HL-60/S4 (cell line): ENCODE data around the gene SLC29A3.

Experiments used
- in situ Hi-C: fragments of 300-500 bp; cut with MboI; formaldehyde crosslinking; loops from 2 replicates; pipeline ENCODE4 v1.14.3; 2022; ENCODE audit warnings: low sequenced_read_pairs

Gene SLC29A3

DNA sequence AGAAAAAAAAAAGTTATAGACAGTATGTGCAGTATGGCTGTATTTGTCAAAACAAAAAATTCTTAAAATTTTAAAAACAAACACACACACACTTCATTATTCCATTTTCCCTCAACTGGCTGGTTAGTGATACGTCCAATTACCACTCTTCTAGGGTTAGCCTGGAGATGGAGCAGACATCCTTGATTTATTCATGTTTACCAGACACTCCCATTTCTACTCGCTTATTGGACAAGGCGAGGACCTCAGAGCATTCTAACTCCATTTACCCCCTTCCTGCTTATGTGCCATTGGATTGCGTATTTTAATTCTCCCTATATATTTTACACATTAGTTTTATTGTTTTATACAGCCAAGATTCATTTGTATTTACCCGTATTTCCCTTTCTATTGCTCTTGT lies 69.1 kb downstream of the SLC29A3 start:
- in situ Hi-C loops: no loop called here

DNA sequence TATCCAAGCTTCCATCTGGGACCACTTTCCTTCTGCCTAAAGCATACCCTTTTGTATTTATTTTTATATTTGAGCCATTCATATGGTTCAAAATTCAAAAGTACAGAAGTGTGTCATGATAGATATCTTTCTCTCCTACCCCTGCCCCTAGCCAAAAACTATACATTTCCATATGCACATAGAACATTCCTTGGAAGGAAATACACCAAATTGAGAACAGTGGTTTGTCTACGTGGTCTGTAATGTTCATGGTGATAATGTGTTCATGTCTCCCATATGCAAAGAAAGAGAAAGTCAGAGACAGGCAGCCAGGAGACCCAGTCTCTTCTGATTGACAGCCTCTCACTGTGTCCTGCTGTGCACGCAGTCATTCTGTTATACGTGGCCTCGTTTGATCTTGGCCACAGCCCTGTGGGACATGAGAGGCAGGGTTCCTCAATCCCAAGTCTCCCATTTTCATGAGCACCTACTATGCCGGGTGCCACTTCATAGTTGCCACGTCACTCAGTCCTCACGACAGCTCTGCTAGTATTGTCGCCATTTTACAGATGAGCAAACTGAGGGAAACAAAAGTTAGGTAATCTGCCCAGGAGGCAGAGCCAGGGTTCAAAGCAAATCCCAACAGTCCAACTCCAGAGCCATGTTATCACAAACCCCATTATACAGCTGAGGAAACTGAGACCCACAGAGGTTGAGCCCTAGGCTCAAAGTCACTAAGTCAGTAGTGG lies 69.7 kb downstream of the SLC29A3 start:
- in situ Hi-C loops: no loop called here

DNA sequence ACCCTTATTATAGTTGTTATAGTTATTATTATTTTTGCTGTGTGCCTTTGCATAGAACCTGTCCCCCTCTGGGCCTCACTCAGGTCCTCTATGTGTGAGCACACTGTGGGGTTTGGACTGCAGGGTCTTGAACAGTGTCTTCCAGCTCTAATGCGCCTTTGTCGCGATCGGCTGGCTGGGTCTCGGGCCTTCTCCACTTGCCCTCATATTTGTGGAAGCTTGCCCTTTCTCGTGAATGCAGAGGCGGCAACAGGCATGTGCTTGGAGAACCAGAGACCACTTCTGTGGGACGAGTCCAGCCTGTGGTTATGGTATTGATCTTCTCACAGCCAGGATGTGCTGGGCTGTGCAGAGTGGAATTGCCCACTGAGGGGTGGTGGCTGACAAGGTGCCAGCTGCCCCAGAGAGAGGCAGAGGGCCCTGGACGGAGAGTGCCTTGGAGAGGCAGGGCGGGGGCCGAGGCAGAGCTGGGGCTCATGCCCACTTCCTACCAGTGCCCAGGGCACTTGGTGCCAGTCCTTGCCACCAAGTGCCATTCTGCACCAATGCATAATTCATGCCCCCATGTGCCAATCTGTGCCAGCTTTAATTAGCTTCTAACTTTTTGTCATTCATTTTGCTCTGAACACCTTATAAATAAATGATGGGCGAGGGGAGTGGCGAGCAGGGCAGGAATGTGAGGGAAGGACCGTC lies 70.9 kb downstream of the SLC29A3 start:
- in situ Hi-C loops: no loop called here

DNA sequence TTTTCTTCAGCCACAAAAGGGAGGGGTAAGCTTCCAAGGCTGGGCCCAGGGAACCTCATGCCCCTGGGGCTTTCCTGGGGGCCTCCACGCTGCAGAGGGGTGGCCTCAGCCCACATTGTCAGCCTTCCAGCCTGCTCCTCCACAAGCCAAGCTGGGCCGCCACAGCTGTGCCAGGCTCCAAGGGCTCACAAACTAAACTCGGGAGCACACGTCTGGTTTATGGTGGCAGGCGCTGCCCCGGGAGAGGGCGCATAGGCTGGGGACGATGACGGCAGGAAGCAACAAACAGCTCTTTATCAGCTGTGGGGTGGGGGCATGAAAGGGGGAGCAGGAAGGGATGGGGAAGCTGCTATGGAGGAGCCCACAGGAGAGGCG lies 71.4 kb downstream of the SLC29A3 start:
- in situ Hi-C loops: no loop called here

DNA sequence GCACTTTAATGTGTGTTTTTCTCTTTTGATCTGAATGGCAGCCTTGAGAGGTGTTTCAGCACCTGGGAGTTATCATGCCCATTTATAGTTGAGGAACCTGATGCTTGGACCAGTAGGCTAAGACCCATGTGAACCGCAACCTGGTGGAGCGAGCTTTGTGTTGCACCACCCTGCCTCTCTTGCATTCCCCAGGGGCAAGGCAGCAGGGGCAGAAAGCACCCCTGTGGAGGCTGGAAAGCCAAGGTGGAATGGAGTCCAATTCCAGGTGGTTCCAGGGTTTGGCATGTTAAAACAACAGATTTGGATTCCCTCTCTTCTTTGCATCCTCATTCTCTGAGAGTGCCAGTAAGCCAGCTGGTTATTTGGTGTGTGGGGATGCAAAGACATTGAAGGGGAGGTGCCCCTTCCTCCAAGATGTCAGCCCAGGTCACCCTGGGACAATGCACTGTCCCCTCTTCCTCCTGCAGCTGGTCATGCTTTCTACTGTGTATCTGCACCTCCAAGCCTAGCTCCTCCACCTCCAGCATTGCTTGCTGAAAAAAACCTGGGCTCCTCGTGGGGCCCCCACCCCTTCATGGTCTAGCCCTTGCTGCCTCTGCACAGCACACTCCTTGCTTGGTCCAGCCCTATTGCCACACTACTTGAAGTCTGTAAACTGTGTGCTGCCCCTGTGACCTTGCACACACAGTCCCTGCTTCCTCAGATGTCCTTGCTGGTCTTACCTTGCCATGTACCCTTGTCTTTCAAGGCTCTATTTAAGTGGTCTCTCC lies 72.0 kb downstream of the SLC29A3 start:
- in situ Hi-C loops: no loop called here

DNA sequence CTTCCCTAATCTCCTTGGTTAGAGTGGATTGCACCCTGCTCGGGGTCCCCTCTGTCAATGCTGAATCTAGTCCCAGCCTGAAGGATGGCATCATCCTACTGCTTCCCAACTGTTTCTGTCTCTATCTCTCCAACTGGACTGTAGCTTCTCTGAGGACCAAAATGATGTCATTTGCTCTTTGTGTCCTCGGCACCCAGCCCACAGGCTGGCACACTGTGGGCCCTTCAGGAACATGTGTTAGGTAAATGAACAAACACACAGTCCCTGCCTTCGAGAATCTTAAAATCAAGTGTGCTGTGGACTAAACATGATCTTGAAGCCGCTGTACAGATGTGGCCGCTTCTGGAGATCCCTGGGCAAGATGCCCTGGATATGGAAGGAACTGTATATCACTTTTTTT lies 72.6 kb downstream of the SLC29A3 start:
- in situ Hi-C loops: no loop called here

DNA sequence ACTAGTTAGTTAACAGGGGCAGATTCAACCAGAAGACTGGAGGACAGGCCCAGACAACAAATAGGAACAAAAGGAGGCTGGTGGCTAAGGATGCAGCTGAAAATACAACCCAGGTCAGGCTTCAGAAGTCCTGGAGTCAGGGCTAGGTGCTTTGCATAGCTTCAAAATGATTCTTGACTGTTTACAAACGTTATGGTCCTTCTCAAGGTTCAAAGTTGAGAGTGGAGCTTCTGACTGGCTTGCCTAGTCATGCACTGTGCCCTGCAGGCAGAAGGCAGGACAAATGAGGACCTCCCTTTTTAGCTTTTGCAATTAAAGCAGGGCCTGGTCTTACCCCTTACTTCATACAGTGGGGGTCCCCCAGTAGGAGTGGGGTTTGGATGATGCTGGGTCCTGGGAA lies 73.2 kb downstream of the SLC29A3 start:
- in situ Hi-C loops: no loop called here

DNA sequence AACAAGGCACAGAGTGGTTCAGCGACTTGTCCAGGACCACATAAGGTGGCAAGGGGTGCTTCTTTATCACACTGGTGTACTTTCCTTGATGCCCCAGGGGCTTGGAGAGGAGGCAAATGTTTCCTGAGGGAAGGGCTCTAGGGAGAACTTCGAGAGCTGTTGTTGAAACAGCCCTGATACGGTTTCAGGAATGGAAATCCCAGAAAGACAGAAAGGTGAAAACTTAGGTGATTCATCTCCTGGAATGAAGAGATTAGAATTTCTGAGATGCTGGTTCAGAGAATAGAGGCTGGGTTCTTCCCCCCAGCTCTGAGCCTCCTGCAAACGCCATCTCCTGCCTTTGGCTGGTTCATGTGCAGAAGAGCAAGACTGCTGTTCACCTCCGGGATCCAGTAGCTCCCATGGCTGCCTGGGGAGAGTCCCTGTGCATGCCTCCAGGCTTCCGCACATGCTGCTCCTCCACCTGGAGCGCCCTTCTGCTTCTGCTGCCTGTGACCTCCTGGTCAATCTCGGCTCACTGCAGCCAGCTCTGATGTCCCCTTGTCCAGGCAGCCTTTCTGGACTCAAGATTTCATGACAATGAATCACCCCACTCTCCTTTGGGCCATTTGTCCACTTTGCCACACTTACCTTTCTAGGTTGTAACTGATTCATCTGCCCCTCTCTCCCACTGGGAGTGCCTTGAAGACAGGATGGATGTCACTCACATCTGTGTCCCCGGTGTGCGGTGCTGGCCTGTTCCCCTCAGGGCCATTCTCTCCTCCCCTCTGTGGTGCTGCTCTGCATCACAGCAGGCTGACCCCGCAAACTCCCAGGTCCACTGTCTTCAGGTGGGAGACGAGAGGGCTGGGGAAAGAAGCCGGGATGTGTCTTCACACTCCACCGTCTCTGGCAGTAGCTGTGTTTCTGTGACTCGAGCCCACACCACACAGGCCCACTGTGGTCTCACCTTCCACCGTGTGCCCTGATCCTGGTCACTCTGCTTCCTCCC lies 74.0 kb downstream of the SLC29A3 start:
- in situ Hi-C loops: no loop called here

DNA sequence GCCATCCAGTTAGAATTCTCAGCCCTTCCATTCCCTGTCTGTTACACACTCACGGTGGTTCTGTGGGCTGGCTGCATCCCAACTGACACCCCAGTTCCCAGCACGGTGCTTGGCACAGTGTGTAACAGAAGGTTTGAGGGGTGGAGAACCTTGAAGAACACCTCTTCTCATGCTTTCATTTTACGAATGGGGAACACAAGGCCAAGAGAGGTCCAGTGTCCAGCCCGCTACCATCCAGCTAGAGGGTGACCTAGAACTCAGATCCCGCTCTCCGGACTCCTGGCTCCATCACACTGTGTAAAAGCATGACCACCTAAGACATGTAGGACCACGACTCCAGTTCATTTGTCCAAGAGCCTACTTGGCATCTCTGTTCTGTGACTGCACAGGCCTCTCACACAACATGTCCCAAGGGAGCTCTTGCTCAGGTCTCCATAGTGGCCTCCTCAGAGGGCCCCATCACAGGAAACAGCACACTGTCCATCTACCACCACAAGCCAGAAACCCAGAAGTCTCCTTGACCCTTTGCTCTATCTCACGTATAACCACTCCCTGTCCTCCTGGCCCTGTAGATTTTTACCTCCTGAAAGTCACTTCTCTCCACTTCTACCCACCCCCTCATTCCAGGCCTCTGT lies 74.9 kb downstream of the SLC29A3 start:
- in situ Hi-C loops: no loop called here

DNA sequence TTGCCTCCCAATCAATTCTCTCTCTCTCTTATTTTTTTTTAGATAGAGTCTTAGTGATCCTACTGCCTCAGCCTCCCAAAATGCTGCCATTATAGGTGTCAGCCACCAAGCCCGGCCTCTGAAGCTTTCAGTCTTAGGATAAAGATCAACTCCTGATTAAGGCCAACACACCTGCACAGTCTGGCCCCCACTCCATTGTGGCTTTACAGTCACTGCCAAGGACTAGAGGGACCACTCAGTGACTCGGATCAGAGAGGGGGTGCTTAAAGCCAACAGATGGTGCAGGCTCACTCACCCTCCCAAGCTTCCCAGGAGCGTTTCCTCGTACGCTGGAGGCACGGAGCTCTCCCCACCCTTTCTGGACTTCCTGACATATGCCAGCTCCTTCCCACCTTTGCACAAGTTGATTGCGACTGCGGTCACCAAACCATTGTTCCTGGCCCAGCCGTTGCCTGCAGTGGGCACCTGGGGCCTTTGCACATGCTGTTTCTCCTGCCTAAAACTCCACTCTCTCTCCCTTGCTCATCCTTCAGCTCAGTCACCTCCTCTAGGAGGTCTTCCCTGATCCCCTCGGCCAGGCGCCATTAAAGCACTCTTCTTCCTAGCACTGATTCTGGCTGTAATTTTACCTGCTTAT lies 76.0 kb downstream of the SLC29A3 start:
- in situ Hi-C loops: no loop called here

DNA sequence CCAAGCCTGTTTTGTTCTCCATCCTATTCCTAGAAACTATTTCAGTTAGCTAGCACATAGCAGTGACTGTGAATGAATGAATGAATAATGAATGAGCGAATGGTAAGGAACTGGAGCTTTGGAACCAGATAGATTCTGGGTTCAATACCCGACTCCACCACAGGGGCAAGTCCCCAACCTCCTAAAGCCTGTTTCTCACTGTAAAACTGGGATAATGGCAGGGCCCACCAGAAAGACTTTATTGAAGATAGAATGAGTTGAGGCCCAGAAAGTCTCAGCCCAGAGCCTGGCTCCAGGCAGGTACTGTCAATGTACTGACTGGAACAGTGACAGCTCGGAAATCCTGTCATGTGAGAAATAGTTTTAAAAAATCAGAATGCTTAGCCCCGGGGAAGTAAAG lies 76.6 kb downstream of the SLC29A3 start:
- in situ Hi-C loops: no loop called here

DNA sequence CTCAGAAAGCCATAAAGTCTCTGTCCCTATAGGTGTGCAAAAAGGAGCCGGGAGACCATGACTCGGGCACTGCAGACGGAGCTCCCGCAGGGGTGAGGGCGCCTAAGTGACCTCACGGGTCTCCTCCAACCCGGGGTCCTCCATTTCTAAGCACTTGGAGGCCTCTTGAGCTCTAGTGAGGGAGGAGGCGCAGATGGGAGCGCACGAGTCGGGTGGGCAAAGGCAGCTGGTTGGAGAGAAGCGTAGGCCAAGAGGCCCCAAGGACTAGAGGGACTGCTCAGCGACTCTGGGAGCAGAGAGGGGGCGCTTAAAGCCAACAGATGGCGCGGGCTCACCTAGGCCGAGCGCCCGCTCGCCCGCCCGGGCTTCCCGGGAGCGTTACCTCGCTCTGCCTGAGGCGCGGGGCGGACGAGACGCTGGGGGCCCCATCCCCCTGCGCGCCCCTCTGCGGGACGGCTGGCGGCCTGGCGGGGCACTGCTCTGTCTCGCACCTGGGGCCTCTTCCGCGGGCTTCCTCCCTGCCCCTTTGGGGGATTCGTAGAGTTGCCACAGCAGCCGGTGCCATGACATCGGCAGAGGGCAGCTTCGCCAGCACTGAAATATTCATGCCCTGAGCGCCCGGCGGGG lies 77.1 kb downstream of the SLC29A3 start:
- in situ Hi-C loops: no loop called here

DNA sequence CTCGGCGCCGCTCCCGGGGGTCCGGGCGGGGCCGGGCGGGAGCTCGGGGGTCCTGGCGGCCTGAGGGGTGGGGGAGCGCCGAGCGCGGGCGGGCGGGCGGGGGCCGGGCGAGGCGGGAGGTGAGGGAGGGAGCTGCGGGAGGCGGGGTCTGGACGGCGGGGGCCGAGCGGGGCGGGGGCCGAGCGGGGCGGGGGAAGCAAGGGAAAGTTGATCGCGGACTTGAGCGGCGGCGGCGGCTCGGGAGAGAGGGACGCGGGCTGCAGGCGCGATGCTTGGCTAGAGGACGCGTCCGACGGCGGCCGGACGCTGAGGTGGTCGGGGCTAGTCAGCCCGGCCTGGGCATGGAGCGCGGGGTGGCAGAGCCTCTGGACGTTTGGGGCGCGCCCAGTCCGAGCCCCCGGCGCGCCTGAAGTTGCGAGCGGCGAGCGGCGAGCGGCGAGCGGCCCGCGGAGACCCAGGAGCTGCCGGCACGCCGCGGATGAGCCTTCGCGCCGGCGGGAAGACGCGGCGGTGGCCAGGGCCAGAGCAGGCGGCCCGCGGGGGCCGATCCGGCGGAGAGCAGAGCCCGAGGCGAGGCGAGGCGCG lies 77.7 kb downstream of the SLC29A3 start, which contains the start of gene CDH23:
CDH23 (plus strand) TSS at position 210 of the 585 bp plus-strand sequence. CDS start 42,912 bp downstream, outside the sequence.
- in situ Hi-C loops: no loop called here

DNA sequence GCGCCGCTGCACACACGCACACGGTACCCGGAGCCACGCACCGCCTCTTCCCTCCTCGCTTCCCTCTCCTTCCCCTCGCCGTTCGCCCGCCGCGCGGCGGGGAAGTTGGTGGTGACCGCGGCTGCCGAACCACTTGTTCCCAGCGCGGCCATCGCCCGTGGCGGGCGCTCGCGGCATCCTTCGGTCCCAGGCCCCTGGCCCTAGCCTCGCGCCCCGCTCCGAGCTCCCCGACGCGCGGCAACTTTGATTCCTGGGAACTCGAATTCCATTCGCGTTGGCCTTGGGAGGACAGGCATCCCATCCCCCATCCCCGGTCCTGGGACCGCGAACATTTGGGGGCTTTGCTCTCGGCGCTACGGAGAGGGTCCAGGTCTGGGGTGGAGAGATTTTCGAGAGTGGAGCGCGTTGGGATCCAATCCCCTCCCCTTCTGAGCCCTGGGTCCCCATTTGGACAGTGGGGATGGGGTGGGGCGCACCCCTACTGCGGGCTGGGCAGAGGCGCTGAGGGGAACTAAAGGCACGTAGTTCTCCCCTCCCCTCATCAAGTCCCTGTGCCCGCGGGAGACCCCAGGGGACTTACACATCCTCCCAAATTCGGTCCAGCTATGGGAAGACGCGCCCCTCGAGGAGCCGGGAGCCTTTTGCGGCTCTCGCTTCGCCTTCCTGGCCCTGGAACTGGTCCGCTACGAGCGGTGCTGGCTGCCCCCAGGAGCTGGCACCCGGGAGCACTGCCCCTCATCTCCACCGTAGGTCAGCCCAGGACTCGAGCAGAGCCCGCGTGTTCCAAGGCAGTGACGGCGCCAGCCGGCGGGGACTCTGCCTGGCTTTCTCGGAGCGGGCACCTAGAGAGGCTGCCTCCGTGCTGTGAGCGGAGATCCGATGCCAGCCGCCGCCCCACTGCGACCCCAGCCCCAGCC lies 78.5 kb downstream of the SLC29A3 start:
- in situ Hi-C loops: no loop called here

DNA sequence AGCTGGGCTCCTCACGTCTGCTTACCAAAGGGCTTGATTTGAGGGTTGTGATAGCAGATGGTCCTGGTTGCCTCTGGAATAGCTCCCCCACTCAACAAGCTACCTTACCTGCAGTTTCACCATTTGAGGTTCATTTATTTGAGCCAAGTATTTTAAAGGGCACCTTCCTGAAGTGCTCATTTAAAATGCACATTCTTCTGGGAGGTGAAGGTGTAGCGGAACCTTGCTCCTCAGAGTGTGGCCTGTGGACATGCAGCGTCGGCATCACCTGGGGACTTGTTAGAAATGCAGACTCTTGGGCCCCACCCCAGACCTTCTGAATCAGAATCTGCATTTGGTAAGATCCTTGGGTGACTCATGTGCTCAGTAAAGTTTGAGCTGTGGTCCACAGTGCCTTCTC lies 79.9 kb downstream of the SLC29A3 start:
- in situ Hi-C loops: no loop called here

DNA sequence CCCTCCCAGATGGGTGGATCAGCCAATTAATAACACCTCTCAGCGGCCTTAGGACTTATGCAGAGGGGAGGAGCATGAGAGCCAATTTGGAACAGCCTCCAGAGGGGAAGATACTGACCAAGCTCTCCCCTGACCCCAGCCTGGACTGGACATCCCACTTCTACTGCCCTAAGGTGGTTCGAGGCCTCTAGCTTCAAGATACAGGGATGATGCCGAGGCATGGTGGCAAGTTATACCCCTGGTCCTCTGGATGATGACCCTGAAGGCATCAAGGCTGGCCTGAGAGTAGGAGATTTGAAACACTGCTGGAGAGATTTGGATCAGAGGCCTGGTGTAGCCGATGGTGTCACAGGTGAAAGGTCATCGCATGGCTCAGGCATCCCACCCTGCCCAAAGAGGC lies 80.9 kb downstream of the SLC29A3 start:
- in situ Hi-C loops: no loop called here

DNA sequence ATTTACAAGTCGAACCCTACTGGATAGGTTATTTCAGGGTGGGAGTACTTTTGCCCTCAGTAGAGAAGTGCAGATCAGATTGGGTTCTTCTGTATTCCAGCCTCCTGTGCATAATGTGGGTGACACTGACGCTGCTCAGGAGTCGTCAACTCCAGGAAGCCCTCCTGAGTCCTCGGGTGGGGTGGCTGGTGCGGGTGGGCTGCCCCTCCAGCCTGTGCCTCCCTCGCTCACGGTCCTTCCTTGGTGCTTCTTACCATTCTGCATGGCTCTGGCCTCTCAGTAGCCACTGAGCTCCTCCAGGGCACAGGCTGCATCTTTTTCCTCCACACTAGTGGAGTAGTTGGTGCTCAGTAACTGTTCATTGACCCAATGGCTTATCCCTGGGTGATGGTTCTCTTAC lies 82.0 kb downstream of the SLC29A3 start:
- in situ Hi-C loops: no loop called here

DNA sequence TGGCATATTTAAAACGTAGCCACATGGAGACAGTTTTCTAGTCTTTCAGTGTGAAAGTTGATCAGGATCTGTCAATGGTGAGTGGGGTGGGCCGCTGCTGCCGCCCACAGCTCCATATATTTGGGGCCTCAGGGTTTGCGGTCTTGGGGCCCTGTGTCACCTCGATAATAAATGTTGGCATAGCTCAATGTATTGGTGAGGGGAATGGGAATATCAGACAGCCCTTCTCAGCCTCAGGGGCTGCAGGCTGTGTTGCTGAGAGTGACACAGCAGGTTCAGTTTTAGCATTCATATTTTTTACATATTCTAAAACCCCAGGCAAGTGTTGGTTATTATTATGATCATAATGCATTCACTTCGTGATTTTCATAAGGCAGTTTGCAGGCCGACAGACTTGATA lies 82.9 kb downstream of the SLC29A3 start:
- in situ Hi-C loops: no loop called here
